H1 (cell line): Measurements from ENCODE around the gene GARIN3. TPM values are rescaled to one million over a fixed set of nuclear protein-coding genes. Genes with fewer than 3 reads are reported as not detected.
A peak's percentile ranks its signal among the peaks of the same experiment; 100 is the strongest.

Source experiments
- CTCF ChIA-PET: fragments of 300-600 bp; sonication (Branson Sonifier 250); formaldehyde crosslinking; loops from one replicate; lab custom pipeline; 2021; ENCODE audit not compliant: partially characterized antibody; lab: Charles Lee
- POLR2A ChIA-PET: fragments of 300-600 bp; sonication (Branson Sonifier 250); formaldehyde crosslinking; loops from one replicate; lab custom pipeline; 2021; ENCODE audit warnings: inconsistent platforms; ENCODE audit not compliant: partially characterized antibody; lab: Charles Lee
- DNase-seq, 2 experiments: peaks; one replicate each; pipeline versions ENCODE4 v3.0.0 to v3.0.0-alpha.2; 2010 to 2022; ENCODE audit warnings: low spot score in 2 of 2, low read depth in 1 of 2, mixed read lengths in 1 of 2
- FAIRE-seq: peaks from 2 replicates; lab custom pipeline; 2011; peaks lifted over from hg19 to GRCh38; lab: Jason Lieb, UNC
- H2AFZ ChIP-seq: 2 replicates; pipeline ENCODE4 v1.8.1; 2012; ENCODE audit warnings: low read length, inconsistent platforms
- H2AK5ac ChIP-seq: 2 replicates; pipeline ENCODE4 v1.6.1; 2013; ENCODE audit warnings: low read depth, low read length
- H2BK120ac ChIP-seq: replicated peaks from 2 replicates; pipeline ENCODE3; 2013; ENCODE audit warnings: low read depth, low read length, inconsistent platforms
- H2BK12ac ChIP-seq: 2 replicates; pipeline ENCODE4 v1.6.1; 2013; ENCODE audit warnings: low read depth, low read length
- H2BK15ac ChIP-seq: 2 replicates; pipeline ENCODE4 v1.6.1; 2013; ENCODE audit warnings: low read length
- H2BK20ac ChIP-seq: 2 replicates; pipeline ENCODE4 v1.6.1; 2013; ENCODE audit warnings: low read length
- H2BK5ac ChIP-seq: 2 replicates; pipeline ENCODE4 v1.6.1; 2013; ENCODE audit warnings: low read depth, low read length
- H3K14ac ChIP-seq: 2 replicates; pipeline ENCODE4 v1.6.1; 2013; ENCODE audit warnings: inconsistent platforms; ENCODE audit not compliant: insufficient read length
- H3K18ac ChIP-seq: 2 replicates; pipeline ENCODE4 v1.6.1; 2013; ENCODE audit warnings: low read length; ENCODE audit errors: extremely low read depth
- H3K23ac ChIP-seq: 2 replicates; pipeline ENCODE4 v1.6.1; 2013; ENCODE audit warnings: inconsistent platforms; ENCODE audit not compliant: insufficient read length
- H3K23me2 ChIP-seq: 2 replicates; pipeline ENCODE4 v1.6.1; 2013; ENCODE audit warnings: low read depth, low read length
- H3K27ac ChIP-seq: 2 replicates; pipeline ENCODE4 v1.6.1; 2011; ENCODE audit warnings: low read depth, low read length, inconsistent platforms
- H3K27me3 ChIP-seq, 4 experiments: replicated peaks in 1 of 4; 1 replicate in 1 of 4; 2 replicates in 3 of 4; pipeline versions ENCODE4 v1.6.1 to v1.8.1; 2011 to 2013; ENCODE audit warnings: low read length in 3 of 4, mild to moderate bottlenecking in 3 of 4, inconsistent platforms in 2 of 4, mixed read lengths in 2 of 4, moderate library complexity in 1 of 4; ENCODE audit not compliant: control insufficient read depth in 3 of 4, insufficient read depth in 3 of 4; ENCODE audit errors: extremely low read depth in 1 of 4
- H3K36me3 ChIP-seq, 4 experiments: 2 replicates each; pipeline versions ENCODE4 v1.6.1 to v1.8.1; 2011 to 2013; ENCODE audit warnings: mild to moderate bottlenecking in 4 of 4, low read length in 3 of 4, moderate library complexity in 2 of 4, control low read depth in 1 of 4, inconsistent platforms in 1 of 4; ENCODE audit not compliant: insufficient read depth in 4 of 4, control insufficient read depth in 2 of 4
- H3K4ac ChIP-seq: replicated peaks from 2 replicates; pipeline ENCODE3; 2013; ENCODE audit warnings: low read length, low read depth, mixed read lengths, inconsistent platforms; ENCODE audit not compliant: insufficient read length
- H3K4me1 ChIP-seq, 4 experiments: replicated peaks in 1 of 4; 1 replicate in 1 of 4; 2 replicates in 3 of 4; pipeline versions ENCODE4 v1.6.1 to v1.8.1; 2011 to 2013; ENCODE audit warnings: low read length in 3 of 4, inconsistent platforms in 2 of 4, mixed read lengths in 1 of 4; ENCODE audit not compliant: insufficient read depth in 4 of 4, control insufficient read depth in 3 of 4
- H3K4me2 ChIP-seq, 2 experiments: 2 replicates each; pipeline versions ENCODE4 v1.6.1 to v1.8.1; 2011 to 2013; ENCODE audit warnings: low read depth in 2 of 2, low read length in 2 of 2, control low read depth in 1 of 2, inconsistent platforms in 1 of 2, mild to moderate bottlenecking in 1 of 2; ENCODE audit not compliant: insufficient read depth in 1 of 2
- H3K4me3 ChIP-seq, 4 experiments: fragments of 200-600, 300-600 bp in 1 of 4; sonication (generic), shearing (Covaris generic), sonication (Bioruptor Twin) in 1 of 4; 2 replicates each; pipeline versions ENCODE4 v1.5.1 to v1.8.1; 2011 to 2016; ENCODE audit warnings: low read length in 4 of 4, low read depth in 3 of 4, control low read depth in 2 of 4, inconsistent platforms in 2 of 4, mild to moderate bottlenecking in 2 of 4, mixed read lengths in 1 of 4, moderate library complexity in 1 of 4; ENCODE audit not compliant: insufficient read depth in 2 of 4; ENCODE audit errors: extremely low read depth in 1 of 4
- H3K56ac ChIP-seq: replicated peaks from 2 replicates; pipeline ENCODE3; 2013; ENCODE audit warnings: low read depth, mild to moderate bottlenecking, mixed read lengths, low read length, inconsistent platforms; ENCODE audit not compliant: insufficient read length
- H3K79me1 ChIP-seq: 2 replicates; pipeline ENCODE4 v1.6.1; 2013; ENCODE audit warnings: low read depth, low read length, control low read depth
- H3K79me2 ChIP-seq, 2 experiments: 2 replicates each; pipeline versions ENCODE4 v1.6.1 to v1.8.1; 2012 to 2013; ENCODE audit warnings: low read length in 2 of 2, mild to moderate bottlenecking in 2 of 2, inconsistent platforms in 1 of 2; ENCODE audit not compliant: insufficient read depth in 2 of 2, control insufficient read depth in 1 of 2
- H3K9ac ChIP-seq, 4 experiments: replicated peaks in 1 of 4; 1 replicate in 1 of 4; 2 replicates in 3 of 4; pipeline versions ENCODE4 v1.6.1 to v1.8.1; 2011 to 2013; ENCODE audit warnings: low read depth in 3 of 4, low read length in 3 of 4, control low read depth in 2 of 4, mild to moderate bottlenecking in 2 of 4, moderate library complexity in 2 of 4, inconsistent platforms in 1 of 4; ENCODE audit errors: extremely low read depth in 1 of 4
- H3K9me3 ChIP-seq, 2 experiments: 2 replicates each; pipeline versions ENCODE4 v1.6.1 to v1.8.1; 2012 to 2013; ENCODE audit warnings: mild to moderate bottlenecking in 2 of 2, moderate library complexity in 2 of 2, control low read depth in 1 of 2, inconsistent platforms in 1 of 2, low read depth in 1 of 2, low read length in 1 of 2, mixed read lengths in 1 of 2; ENCODE audit not compliant: insufficient read depth in 2 of 2
- H4K20me1 ChIP-seq, 2 experiments: replicated peaks in 1 of 2; 2 replicates each; pipeline versions ENCODE3 to v1.8.1; 2011 to 2013; ENCODE audit warnings: inconsistent platforms in 2 of 2, low read length in 2 of 2, mild to moderate bottlenecking in 1 of 2; ENCODE audit not compliant: insufficient read depth in 2 of 2, control insufficient read depth in 1 of 2
- H4K5ac ChIP-seq: 2 replicates; pipeline ENCODE4 v1.6.1; 2013; ENCODE audit warnings: low read length, low read depth, mixed read lengths, inconsistent platforms; ENCODE audit not compliant: insufficient read length
- H4K8ac ChIP-seq: 2 replicates; pipeline ENCODE4 v1.8.0; 2013; ENCODE audit warnings: mild to moderate bottlenecking, moderate library complexity, low read length, inconsistent platforms; ENCODE audit not compliant: insufficient read depth; ENCODE audit errors: extremely low read depth
- H4K91ac ChIP-seq: replicated peaks from 2 replicates; pipeline ENCODE3; 2013; ENCODE audit warnings: low read length, mixed read lengths, inconsistent platforms; ENCODE audit not compliant: insufficient read length
- ASH2L ChIP-seq: fragments of 200-600, 300-600 bp; sonication (generic); IDR thresholded peaks from one replicate; pipeline ENCODE4 v1.7.1; 2017; ENCODE audit warnings: low read length
- ATF3 ChIP-seq: IDR thresholded peaks from 2 replicates; pipeline ENCODE4 v1.6.1; 2011; ENCODE audit warnings: low read depth, mild to moderate bottlenecking, low read length; ENCODE audit not compliant: insufficient read depth
- CHD2 ChIP-seq: IDR thresholded peaks from 2 replicates; pipeline ENCODE4 v1.6.1; 2012; ENCODE audit warnings: low read length, improper control_type of control experiment
- JUN ChIP-seq: IDR thresholded peaks from 2 replicates; pipeline ENCODE4 v1.6.1; 2011; ENCODE audit warnings: low read depth, mild to moderate bottlenecking, improper control_type of control experiment, low read length
- NRF1 ChIP-seq: IDR thresholded peaks from 2 replicates; pipeline ENCODE4 v1.6.1; 2011; ENCODE audit warnings: mild to moderate bottlenecking, low read depth, low read length, improper control_type of control experiment
- PHF8 ChIP-seq: fragments of 200-600 bp; sonication (generic); conservative IDR thresholded peaks from 2 replicates; pipeline ENCODE4 v1.7.1; 2012; ENCODE audit warnings: low read depth, mild to moderate bottlenecking, inconsistent platforms, low read length, moderate library complexity
- RAD21 ChIP-seq, 2 experiments: IDR thresholded peaks in 1 of 2; conservative IDR thresholded peaks in 1 of 2; 2 replicates each; pipeline ENCODE4 v1.6.1; 2011; ENCODE audit warnings: low read depth in 2 of 2, low read length in 2 of 2, improper control_type of control experiment in 1 of 2, inconsistent platforms in 1 of 2, mild to moderate bottlenecking in 1 of 2, moderate library complexity in 1 of 2
- RBBP5 ChIP-seq: IDR thresholded peaks from 2 replicates; pipeline ENCODE4 v1.7.1; 2012; ENCODE audit warnings: low read depth, mild to moderate bottlenecking, inconsistent platforms, low read length, moderate library complexity, borderline replicate concordance
- SIRT6 ChIP-seq: IDR thresholded peaks from one replicate; pipeline ENCODE4 v1.7.1; 2012; ENCODE audit warnings: low read length, inconsistent platforms
- TEAD4 ChIP-seq: IDR thresholded peaks from 2 replicates; pipeline ENCODE4 v1.6.1; 2012; ENCODE audit warnings: low read depth, low read length, inconsistent platforms, mixed read lengths
- WGBS, 2 experiments: shearing (Covaris generic) in 1 of 2; methylation state at CpG; one replicate each; pipeline versions ENCODE4 v1.1.6 to v1.1.7; 2013 to 2015; ENCODE audit warnings: low lambda C conversion rate in 2 of 2, mixed read lengths in 2 of 2, inconsistent platforms in 1 of 2, low coverage in 1 of 2, missing lambda C conversion rate in 1 of 2; ENCODE audit not compliant: insufficient replicate concordance in 2 of 2, insufficient coverage in 1 of 2, insufficient read length in 1 of 2; ENCODE audit errors: extremely low coverage in 1 of 2, missing lambda C conversion rate in 1 of 2; 5-methylcytosine and 5-hydroxymethylcytosine counted together
- polyA plus RNA-seq, 7 experiments: library from polyadenylated mRNA; depleted of rRNA in 3 of 7; stranded (reverse) in 5 of 7; unstranded in 2 of 7; fragments of >200 nt in 5 of 7; fragments of 200-250 nt in 2 of 7; gene quantifications; 1 replicate in 5 of 7; 2 replicates in 1 of 7; 4 replicates in 1 of 7; pipeline versions ENCODE4 v1.2.1 to v1.2.3, GENCODE V29; 2011 to 2013; ENCODE audit warnings: missing spikeins in 2 of 7, mixed read lengths in 2 of 7
- total RNA-seq: library from RNA; stranded (reverse); fragmentation: NEBNext Ultra II Directional; extraction: Animal tissue kit (Norgen Biotek cat#: 25700); gene quantifications from 2 replicates; pipeline ENCODE4 v1.2.1, GENCODE V29; 2021

The GARIN3 gene
- total and polyA plus RNA-seq, 2 of the 8 experiments (the other 6 are each of a cell fraction or from before 2014, with no cell fraction given), result not detected

DNA sequence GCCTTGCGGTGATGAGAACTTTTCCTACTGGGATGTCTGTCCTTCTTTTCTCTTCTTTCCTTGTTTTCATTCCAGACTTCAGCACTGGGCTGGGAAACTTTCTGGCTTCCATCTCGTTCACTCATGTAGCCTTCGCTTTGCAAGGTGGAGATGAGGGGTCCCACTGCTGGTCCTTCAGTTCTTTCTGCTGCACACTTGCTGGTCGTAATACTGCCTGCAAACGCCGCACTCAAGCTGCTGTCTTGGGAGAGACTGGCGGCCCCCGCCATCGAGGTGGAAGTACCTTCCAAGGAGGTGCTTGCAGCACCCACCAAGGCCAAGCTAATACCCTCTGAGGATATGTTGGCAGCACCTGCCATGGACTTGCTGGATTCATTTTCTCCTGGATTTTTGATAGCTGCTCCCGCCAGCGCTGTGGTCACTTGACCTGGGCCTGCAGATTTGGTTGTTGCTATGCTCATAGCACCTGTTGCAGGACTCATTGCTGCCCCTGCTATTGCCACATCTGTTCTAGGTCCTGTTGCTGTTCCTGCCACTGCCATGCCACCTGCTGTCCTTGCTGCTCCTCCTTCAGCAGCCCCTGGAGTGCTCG, 3.0 kb downstream of the GARIN3 start:
- no peak for FAIRE-seq
- Histone ChIP-seq H2BK5ac (no peak overlapping the region), H3K4me1 (no peaks in the 10 kb centered on the region), H2AFZ (no peak overlapping the region; the same call in 1 of the 2 replicates), H3K79me1 (no peaks in the 10 kb centered on the region), H3K36me3 (no peaks in the 10 kb centered on the region), H3K9ac (no peak overlapping the region), H3K4ac (no peak overlapping the region), H3K9me3 (no peaks in the 10 kb centered on the region), H2BK120ac (no peak overlapping the region), H4K20me1 (no peaks in the 10 kb centered on the region), H3K14ac (no peak overlapping the region), H2BK20ac (no peak overlapping the region), H2BK15ac (no peak overlapping the region), H3K4me2 (no peak overlapping the region), H3K4me3 (no peak overlapping the region), H2AK5ac (no peak overlapping the region), H4K5ac (no peak overlapping the region), H3K23me2 (no peaks in the 10 kb centered on the region), H3K23ac (no peak overlapping the region), H3K27me3 (no peaks in the 10 kb centered on the region), H4K91ac (no peak overlapping the region), H3K18ac (no peak overlapping the region), H2BK12ac (no peak overlapping the region), H3K56ac (no peak overlapping the region), H3K79me2 (no peaks in the 10 kb centered on the region), H4K8ac (peak overlapping the region; percentile 76; the same call in 1 of the 2 replicates), H3K27ac (no peak overlapping the region)
- no peak for DNase-seq
- TF ChIP-seq ASH2L (no peak), RAD21 (IDR thresholded peaks at IDR 0.05 in 1 of 2, conservative IDR thresholded peaks at IDR 0.05 in 1 of 2; ENCODE audit: low read depth in 2 of 2, low read length in 2 of 2) (no peak), JUN (no peak), TEAD4 (no peak), CHD2 (no peak), ATF3 (no peak), SIRT6 (no peak), RBBP5 (no peak), PHF8 (no peak), NRF1 (no peak)
- WGBS, 2 experiments, result 87% methylated on average over 12 of the region's 12 CpGs; no CpG with 5 or more reads in 1 of the 2 experiments
- ChIA-PET CTCF (interaction anchor here (0.6 to 2.8 kb wide), 4 partner anchors 14 to 115 kb away, joined by 3 to 16 read pairs (median 4); no protein-coding TSS in a partner anchor), POLR2A (no interaction called here)
